ENCODE results near the gene PIEZO2. TPM values are rescaled to one million over a fixed set of nuclear protein-coding genes. Genes with fewer than 3 reads are reported as not detected.
"Not testable (repeated sequence)": the region's sequence is repeated elsewhere in the genome, so short reads cannot be mapped to it uniquely, and the experiment has no call there.

PIEZO2 gene
- total RNA-seq, 1 donor from 2014 or later, result 5.3 TPM

DNA sequence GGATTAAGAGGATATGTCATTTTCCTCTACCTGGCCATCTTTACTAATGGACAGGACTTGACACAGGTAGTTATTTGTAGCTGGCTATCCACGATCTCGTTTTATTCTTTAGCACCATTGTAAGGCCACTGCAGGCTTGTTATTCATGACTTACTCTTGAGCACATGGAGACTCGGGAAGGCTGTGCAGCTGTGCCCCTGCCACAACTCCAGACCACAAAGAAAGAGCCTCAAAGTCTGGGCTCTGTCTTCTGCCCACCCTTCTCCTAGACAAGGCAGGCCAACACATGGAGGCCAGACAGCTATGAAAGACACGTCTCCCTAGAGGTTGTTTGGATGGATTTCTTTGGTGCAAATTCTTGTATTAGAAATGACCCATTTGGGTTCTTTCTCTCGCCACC, 489.8 kb downstream of the PIEZO2 start:
- no peaks in the 10 kb centered on the region for H3K4me1 ChIP-seq (ENCODE audit: insufficient read depth, low read length)
- Mint-ChIP-seq H3K9me3 (ENCODE audit: unreplicated experiment) (peaks cover 1% of the 10 kb centered on the region), H3K27me3 (ENCODE audit: low read depth, unreplicated experiment) (peaks cover 13% of the 10 kb centered on the region), H3K4me1 (ENCODE audit: low read depth, unreplicated experiment) (peaks cover 5% of the 10 kb centered on the region), H3K4me3 (ENCODE audit: unreplicated experiment) (no peak overlapping the region), H3K27ac (ENCODE audit: unreplicated experiment) (no peak overlapping the region), H3K36me3 (ENCODE audit: low read depth, unreplicated experiment) (peaks cover 2% of the 10 kb centered on the region)
- H4K20me1 ChIP-seq (ENCODE audit: insufficient read depth, low read length), result no peaks in the 10 kb centered on the region
- DNase-seq (ENCODE audit: low read depth) (no peak), FAIRE-seq (no peak)
- no peak for TF ChIP-seq EZH2 (IDR thresholded peaks at IDR 0.05; ENCODE audit: insufficient read depth, low read length)
- TF ChIP-seq, protein P1, sequence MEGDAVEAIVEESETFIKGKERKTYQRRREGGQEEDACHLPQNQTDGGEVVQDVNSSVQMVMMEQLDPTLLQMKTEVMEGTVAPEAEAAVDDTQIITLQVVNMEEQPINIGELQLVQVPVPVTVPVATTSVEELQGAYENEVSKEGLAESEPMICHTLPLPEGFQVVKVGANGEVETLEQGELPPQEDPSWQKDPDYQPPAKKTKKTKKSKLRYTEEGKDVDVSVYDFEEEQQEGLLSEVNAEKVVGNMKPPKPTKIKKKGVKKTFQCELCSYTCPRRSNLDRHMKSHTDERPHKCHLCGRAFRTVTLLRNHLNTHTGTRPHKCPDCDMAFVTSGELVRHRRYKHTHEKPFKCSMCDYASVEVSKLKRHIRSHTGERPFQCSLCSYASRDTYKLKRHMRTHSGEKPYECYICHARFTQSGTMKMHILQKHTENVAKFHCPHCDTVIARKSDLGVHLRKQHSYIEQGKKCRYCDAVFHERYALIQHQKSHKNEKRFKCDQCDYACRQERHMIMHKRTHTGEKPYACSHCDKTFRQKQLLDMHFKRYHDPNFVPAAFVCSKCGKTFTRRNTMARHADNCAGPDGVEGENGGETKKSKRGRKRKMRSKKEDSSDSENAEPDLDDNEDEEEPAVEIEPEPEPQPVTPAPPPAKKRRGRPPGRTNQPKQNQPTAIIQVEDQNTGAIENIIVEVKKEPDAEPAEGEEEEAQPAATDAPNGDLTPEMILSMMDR (IDR thresholded peaks at IDR 0.05; ENCODE audit: insufficient read depth, low read depth, low read length), result no peak
- H3K27me3 ChIP-seq (ENCODE audit: insufficient read depth, low read length), result no peaks in the 10 kb centered on the region
- H3K4me2 ChIP-seq (ENCODE audit: low read length), result no peak overlapping the region
- no peak overlapping the region for H3K4me3 ChIP-seq (ENCODE audit: insufficient read depth, low read depth, low read length)
- H3K27ac ChIP-seq (ENCODE audit: low read depth, low read length), result no peak overlapping the region
- no peaks in the 10 kb centered on the region for H3K36me3 ChIP-seq (ENCODE audit: insufficient read depth, low read length)
- H3K9me3 ChIP-seq (ENCODE audit: insufficient read depth, low read depth, low read length), result no peaks in the 10 kb centered on the region
- no peaks in the 10 kb centered on the region for H3K79me2 ChIP-seq (ENCODE audit: insufficient read depth, low read length)
- no peak overlapping the region for H2AFZ ChIP-seq (ENCODE audit: low read depth, low read length)
- no peak overlapping the region for H3K9ac ChIP-seq (ENCODE audit: low read length)

DNA sequence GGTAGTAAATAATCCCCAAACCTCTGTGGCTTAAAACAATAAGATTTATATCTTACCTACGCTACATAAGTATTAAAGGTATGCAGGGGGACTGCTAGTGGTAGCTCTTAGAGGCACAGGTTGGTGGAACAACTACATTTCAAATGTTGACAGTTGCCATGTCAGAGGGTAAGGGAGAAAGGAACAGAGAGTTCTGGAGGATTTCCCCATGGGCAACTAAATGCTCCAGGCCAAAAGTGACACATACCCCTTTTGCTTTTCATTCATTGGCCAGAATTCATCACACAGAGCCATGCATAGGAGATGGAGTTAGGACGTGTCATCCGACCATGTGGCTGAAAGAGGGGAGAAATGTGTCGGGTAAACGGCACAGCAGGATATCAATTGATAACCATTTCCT, 490.4 kb downstream of the PIEZO2 start:
- Histone ChIP-seq H3K27me3 (ENCODE audit: insufficient read depth, low read length) (no peaks in the 10 kb centered on the region), H4K20me1 (ENCODE audit: insufficient read depth, low read length) (no peaks in the 10 kb centered on the region), H3K9me3 (ENCODE audit: insufficient read depth, low read depth, low read length) (no peaks in the 10 kb centered on the region), H3K27ac (ENCODE audit: low read depth, low read length) (no peak overlapping the region), H2AFZ (ENCODE audit: low read depth, low read length) (no peak overlapping the region), H3K4me2 (ENCODE audit: low read length) (no peak overlapping the region), H3K9ac (ENCODE audit: low read length) (no peak overlapping the region), H3K36me3 (ENCODE audit: insufficient read depth, low read length) (no peaks in the 10 kb centered on the region), H3K4me1 (ENCODE audit: insufficient read depth, low read length) (no peaks in the 10 kb centered on the region), H3K79me2 (ENCODE audit: insufficient read depth, low read length) (no peaks in the 10 kb centered on the region), H3K4me3 (ENCODE audit: insufficient read depth, low read depth, low read length) (no peak overlapping the region)
- Mint-ChIP-seq H3K4me1 (ENCODE audit: low read depth, unreplicated experiment) (peaks cover 5% of the 10 kb centered on the region), H3K27me3 (ENCODE audit: low read depth, unreplicated experiment) (peaks cover 11% of the 10 kb centered on the region), H3K36me3 (ENCODE audit: low read depth, unreplicated experiment) (peaks cover 2% of the 10 kb centered on the region), H3K9me3 (ENCODE audit: unreplicated experiment) (peaks cover 1% of the 10 kb centered on the region), H3K4me3 (ENCODE audit: unreplicated experiment) (no peak overlapping the region), H3K27ac (ENCODE audit: unreplicated experiment) (no peak overlapping the region)
- no peak for FAIRE-seq
- DNase-seq (ENCODE audit: low read depth), result no peak
- no peak for TF ChIP-seq EZH2 (IDR thresholded peaks at IDR 0.05; ENCODE audit: insufficient read depth, low read length)
- TF ChIP-seq, protein P1 (IDR thresholded peaks at IDR 0.05; ENCODE audit: insufficient read depth, low read depth, low read length), result no peak

DNA sequence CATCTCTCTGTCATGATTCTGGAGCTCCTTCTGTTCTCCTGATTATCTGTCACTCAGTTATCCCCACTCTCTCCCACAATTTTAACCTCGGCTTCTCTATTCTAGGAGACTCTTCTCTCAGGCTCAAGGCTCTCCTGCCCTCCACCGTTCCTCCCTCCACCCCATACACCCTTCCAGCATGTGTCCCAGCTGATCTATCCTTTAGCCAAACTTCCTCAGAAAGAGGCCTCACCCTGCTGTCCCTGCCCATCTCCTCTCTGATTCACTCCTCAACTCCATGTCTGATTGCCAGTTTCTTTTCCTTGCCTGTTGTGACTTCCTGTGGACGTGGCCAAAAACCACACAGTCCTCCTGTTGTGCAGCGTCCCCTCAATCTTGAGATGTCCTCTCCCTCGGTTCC, 505.4 kb downstream of the PIEZO2 start:
- not testable (repeated sequence) for FAIRE-seq

DNA sequence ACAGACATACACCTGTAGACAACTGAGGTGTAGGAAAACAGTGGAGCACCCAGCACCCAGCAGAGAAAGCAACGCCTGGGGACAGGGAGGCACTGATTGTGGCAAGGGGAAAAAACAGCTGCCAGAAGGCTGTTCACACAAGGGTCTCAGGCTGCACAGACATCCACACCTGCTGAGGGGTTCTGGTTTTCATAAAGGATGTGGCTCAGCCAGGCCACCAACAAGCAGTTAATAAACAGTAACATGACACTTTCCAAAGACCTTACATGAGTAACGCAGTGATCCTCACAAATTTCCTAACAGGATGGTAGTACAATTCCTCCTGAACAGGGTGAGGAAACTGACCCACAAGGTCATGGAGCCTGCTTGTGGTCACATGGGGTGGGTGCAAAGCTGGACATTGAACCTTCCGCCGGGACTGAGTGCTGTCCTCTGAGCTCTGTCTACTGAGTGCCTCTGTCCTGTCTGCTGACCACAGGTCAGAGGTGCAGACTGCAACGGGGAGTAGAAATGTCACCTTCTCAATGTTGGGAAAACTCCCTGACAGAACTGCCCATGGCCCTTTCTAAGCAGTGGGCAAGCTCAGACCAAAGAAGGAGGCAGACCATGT, 506.3 kb downstream of the PIEZO2 start:
- H3K9me3 ChIP-seq (ENCODE audit: insufficient read depth, low read depth, low read length); FAIRE-seq; H3K9me3 Mint-ChIP-seq (ENCODE audit: unreplicated experiment); H3K27ac ChIP-seq (ENCODE audit: low read depth, low read length); H3K27ac Mint-ChIP-seq (ENCODE audit: unreplicated experiment); DNase-seq (ENCODE audit: low read depth); H3K4me3 ChIP-seq (ENCODE audit: insufficient read depth, low read depth, low read length); H3K79me2 ChIP-seq (ENCODE audit: insufficient read depth, low read length); H3K4me1 ChIP-seq (ENCODE audit: insufficient read depth, low read length); H4K20me1 ChIP-seq (ENCODE audit: insufficient read depth, low read length); H3K27me3 Mint-ChIP-seq (ENCODE audit: low read depth, unreplicated experiment); H3K36me3 Mint-ChIP-seq (ENCODE audit: low read depth, unreplicated experiment); H3K4me2 ChIP-seq (ENCODE audit: low read length); H3K27me3 ChIP-seq (ENCODE audit: insufficient read depth, low read length); H2AFZ ChIP-seq (ENCODE audit: low read depth, low read length); H3K36me3 ChIP-seq (ENCODE audit: insufficient read depth, low read length); H3K4me3 Mint-ChIP-seq (ENCODE audit: unreplicated experiment); H3K4me1 Mint-ChIP-seq (ENCODE audit: low read depth, unreplicated experiment); H3K9ac ChIP-seq (ENCODE audit: low read length): not testable (repeated sequence)

More for the DNA sequence above, 505.4 kb downstream of the PIEZO2 start:
- not testable (repeated sequence) for DNase-seq (ENCODE audit: low read depth); H3K9me3 Mint-ChIP-seq (ENCODE audit: unreplicated experiment); H4K20me1 ChIP-seq (ENCODE audit: insufficient read depth, low read length); H3K4me3 Mint-ChIP-seq (ENCODE audit: unreplicated experiment); H3K27me3 ChIP-seq (ENCODE audit: insufficient read depth, low read length); H3K36me3 ChIP-seq (ENCODE audit: insufficient read depth, low read length); H3K9ac ChIP-seq (ENCODE audit: low read length); H3K79me2 ChIP-seq (ENCODE audit: insufficient read depth, low read length); H3K27me3 Mint-ChIP-seq (ENCODE audit: low read depth, unreplicated experiment); H3K9me3 ChIP-seq (ENCODE audit: insufficient read depth, low read depth, low read length); H3K27ac Mint-ChIP-seq (ENCODE audit: unreplicated experiment); H3K4me1 Mint-ChIP-seq (ENCODE audit: low read depth, unreplicated experiment); H3K4me3 ChIP-seq (ENCODE audit: insufficient read depth, low read depth, low read length); H3K27ac ChIP-seq (ENCODE audit: low read depth, low read length); H3K4me2 ChIP-seq (ENCODE audit: low read length); H3K36me3 Mint-ChIP-seq (ENCODE audit: low read depth, unreplicated experiment); H2AFZ ChIP-seq (ENCODE audit: low read depth, low read length); H3K4me1 ChIP-seq (ENCODE audit: insufficient read depth, low read length)

DNA sequence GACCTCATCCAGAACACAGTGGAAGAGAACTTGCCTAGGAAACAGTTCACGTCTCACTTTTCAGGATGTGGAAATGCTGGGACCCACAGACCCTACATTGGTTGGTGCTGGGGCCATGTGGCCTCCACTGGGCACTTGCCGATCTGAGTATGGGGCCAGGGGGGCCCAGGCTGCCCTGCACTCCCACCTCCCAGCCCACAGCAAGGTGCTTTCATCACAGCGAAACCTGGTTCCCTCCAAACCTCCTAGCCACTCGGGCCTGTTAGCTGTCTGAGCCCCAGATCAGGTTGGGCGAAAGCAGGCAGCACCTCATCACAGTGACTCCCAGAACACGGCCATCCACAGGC, 510.9 kb downstream of the PIEZO2 start:
- not testable (repeated sequence) for H3K4me3 Mint-ChIP-seq (ENCODE audit: unreplicated experiment); H3K27ac ChIP-seq (ENCODE audit: low read depth, low read length); H3K4me2 ChIP-seq (ENCODE audit: low read length); H3K27ac Mint-ChIP-seq (ENCODE audit: unreplicated experiment); H3K4me1 Mint-ChIP-seq (ENCODE audit: low read depth, unreplicated experiment); H3K9ac ChIP-seq (ENCODE audit: low read length); H3K79me2 ChIP-seq (ENCODE audit: insufficient read depth, low read length); H4K20me1 ChIP-seq (ENCODE audit: insufficient read depth, low read length); H3K27me3 Mint-ChIP-seq (ENCODE audit: low read depth, unreplicated experiment); H2AFZ ChIP-seq (ENCODE audit: low read depth, low read length); H3K4me3 ChIP-seq (ENCODE audit: insufficient read depth, low read depth, low read length); H3K4me1 ChIP-seq (ENCODE audit: insufficient read depth, low read length); H3K36me3 ChIP-seq (ENCODE audit: insufficient read depth, low read length); H3K9me3 Mint-ChIP-seq (ENCODE audit: unreplicated experiment); H3K9me3 ChIP-seq (ENCODE audit: insufficient read depth, low read depth, low read length); FAIRE-seq; H3K27me3 ChIP-seq (ENCODE audit: insufficient read depth, low read length); H3K36me3 Mint-ChIP-seq (ENCODE audit: low read depth, unreplicated experiment); DNase-seq (ENCODE audit: low read depth)
